ENCODE results near the gene INO80D. TPM values are rescaled to one million over a fixed set of nuclear protein-coding genes. Genes with fewer than 3 reads are reported as not detected.

INO80D gene
- total and polyA plus RNA-seq, 2 of the 13 experiments (the other 11 are each of a cell fraction or from before 2014, with no cell fraction given), result 7.6 to 7.9 TPM

GRCh38 chr2:205947621-205948495, 138.1 kb downstream of the INO80D start (continued):
- TF ChIP-seq NFKB2 (CRISPR knock-in tag; IDR thresholded peaks at IDR 0.05; ENCODE audit: borderline replicate concordance) (no peak), ZNF3 (CRISPR knock-in tag; IDR thresholded peaks at IDR 0.05) (no peak), ZNF512 (CRISPR knock-in tag; IDR thresholded peaks at IDR 0.05) (no peak), ZNF33B (CRISPR knock-in tag; IDR thresholded peaks at IDR 0.05) (no peak), E2F5 (CRISPR knock-in tag; conservative IDR thresholded peaks at IDR 0.05) (no peak), HIC2 (CRISPR knock-in tag; IDR thresholded peaks at IDR 0.05; ENCODE audit: low read depth) (no peak), RNF2 (conservative IDR thresholded peaks at IDR 0.05; ENCODE audit: low read depth) (no peak), ZBTB8A (CRISPR knock-in tag; IDR thresholded peaks at IDR 0.05; ENCODE audit: borderline replicate concordance, low read depth) (no peak), ATM (IDR thresholded peaks at IDR 0.05; ENCODE audit: borderline replicate concordance) (no peak), TOE1 (CRISPR knock-in tag; IDR thresholded peaks at IDR 0.05) (peak; percentile 26; the same call in 1 of the 2 replicates), MTF1 (CRISPR knock-in tag; IDR thresholded peaks at IDR 0.05) (no peak), SATB2 (CRISPR knock-in tag; IDR thresholded peaks at IDR 0.05) (no peak), ZNF674 (CRISPR knock-in tag; IDR thresholded peaks at IDR 0.05; ENCODE audit: low read depth) (no peak), SOX13 (IDR thresholded peaks at IDR 0.05) (no peak), SOX13 (CRISPR knock-in tag; conservative IDR thresholded peaks at IDR 0.05 in 1 of 2, IDR thresholded peaks at IDR 0.05 in 1 of 2) (no peak; a peak in 1 of 4 replicates), PAXIP1 (CRISPR knock-in tag; conservative IDR thresholded peaks at IDR 0.05) (0 out of 2 replicates have a peak, but pooled peaks have one; percentile 39), KLF9 (CRISPR knock-in tag; IDR thresholded peaks at IDR 0.05; ENCODE audit: low read depth) (no peak), ZSCAN12 (CRISPR knock-in tag; IDR thresholded peaks at IDR 0.05) (peak; percentile 68), GTF3A (CRISPR knock-in tag; conservative IDR thresholded peaks at IDR 0.05) (no peak), KLF11 (CRISPR knock-in tag; IDR thresholded peaks at IDR 0.05) (peak; percentile 60; the same call in 1 of the 2 replicates), RBM39 (IDR thresholded peaks at IDR 0.05; ENCODE audit: low read depth, low read length, poor library complexity, severe bottlenecking) (no peak), ZMYM2 (CRISPR knock-in tag; IDR thresholded peaks at IDR 0.05) (no peak), SRF (IDR thresholded peaks at IDR 0.05; ENCODE audit: low read depth, low read length) (no peak)

Data from HepG2 (cell line).